Ovary (tissue), 3 donors: Measurements from ENCODE around the gene SDR42E2.

Source experiments
- EP300 ChIP-seq: sonication (generic); formaldehyde crosslinking; IDR thresholded peaks from one replicate; pipeline ENCODE4 v1.6.1; 2017; ENCODE audit warnings: antibody characterized with exemption
- TF ChIP-seq, protein P1 (sequence below), 3 donors: fragments of 450-650 bp in 2 of 3; fragments of 200-600 bp in 1 of 3; IDR thresholded peaks; one replicate each; pipeline versions ENCODE4 v1.5.1 to v1.8.0; 2016 to 2022; ENCODE audit warnings: antibody characterized with exemption in 3 of 3, mild to moderate bottlenecking in 1 of 3
- donor health status: DM: no; HTN: no; CAD: no.

DNA sequence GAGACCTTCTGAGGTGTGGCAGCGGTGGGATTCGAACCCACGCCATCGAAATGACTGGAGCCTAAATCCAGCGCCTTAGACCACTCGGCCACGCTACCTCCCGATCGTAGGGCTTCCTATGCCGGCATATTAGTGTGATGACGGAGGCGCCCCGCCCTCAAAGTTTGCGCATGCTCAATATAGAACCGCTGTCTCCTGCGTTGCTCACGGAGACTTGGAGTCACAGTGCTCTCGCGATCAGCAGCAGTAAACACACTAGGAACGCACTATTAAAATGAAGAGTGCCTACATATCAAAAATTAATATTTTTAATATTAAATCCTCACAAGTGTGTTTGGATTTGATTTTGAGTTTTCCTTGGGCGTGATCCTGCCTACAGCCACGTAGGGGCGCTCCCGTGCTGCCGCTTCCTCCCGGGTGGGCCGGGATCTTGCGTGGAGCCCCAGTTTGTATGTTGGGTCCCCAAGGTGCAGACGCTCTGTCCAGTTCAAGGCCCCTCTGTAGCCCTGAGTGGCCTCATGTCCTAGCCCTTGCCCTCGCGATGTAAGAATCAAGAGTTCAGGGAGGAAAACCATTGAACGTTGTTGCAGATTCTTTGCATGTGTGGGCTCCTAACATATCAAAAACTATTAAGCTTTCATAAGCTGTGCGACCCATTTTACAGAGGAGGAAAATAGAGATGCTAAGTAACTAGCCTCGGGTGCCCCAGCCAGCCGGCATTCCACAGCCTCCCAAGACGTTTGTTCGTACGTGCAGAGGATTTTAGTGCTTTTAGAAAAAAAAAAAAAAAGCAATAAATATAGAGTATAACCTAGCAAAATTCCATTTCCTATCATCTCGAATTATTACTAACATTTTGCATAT, 33.6 kb downstream of the SDR42E2 start:
- TF ChIP-seq, protein P1, sequence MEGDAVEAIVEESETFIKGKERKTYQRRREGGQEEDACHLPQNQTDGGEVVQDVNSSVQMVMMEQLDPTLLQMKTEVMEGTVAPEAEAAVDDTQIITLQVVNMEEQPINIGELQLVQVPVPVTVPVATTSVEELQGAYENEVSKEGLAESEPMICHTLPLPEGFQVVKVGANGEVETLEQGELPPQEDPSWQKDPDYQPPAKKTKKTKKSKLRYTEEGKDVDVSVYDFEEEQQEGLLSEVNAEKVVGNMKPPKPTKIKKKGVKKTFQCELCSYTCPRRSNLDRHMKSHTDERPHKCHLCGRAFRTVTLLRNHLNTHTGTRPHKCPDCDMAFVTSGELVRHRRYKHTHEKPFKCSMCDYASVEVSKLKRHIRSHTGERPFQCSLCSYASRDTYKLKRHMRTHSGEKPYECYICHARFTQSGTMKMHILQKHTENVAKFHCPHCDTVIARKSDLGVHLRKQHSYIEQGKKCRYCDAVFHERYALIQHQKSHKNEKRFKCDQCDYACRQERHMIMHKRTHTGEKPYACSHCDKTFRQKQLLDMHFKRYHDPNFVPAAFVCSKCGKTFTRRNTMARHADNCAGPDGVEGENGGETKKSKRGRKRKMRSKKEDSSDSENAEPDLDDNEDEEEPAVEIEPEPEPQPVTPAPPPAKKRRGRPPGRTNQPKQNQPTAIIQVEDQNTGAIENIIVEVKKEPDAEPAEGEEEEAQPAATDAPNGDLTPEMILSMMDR (IDR thresholded peaks at IDR 0.05) = peak; percentile 88 to 93 (median 90)
- TF ChIP-seq EP300 = no peak
